GM11168 (cell line): Measurements from ENCODE around the gene FBLN1.

Experiments used
- in situ Hi-C: fragments of 300-500 bp; cut with MboI; formaldehyde crosslinking; loops from one replicate; pipeline ENCODE4 v1.12.0; 2022; ENCODE audit warnings: low sequenced_read_pairs; ENCODE audit not compliant: unreplicated experiment

The FBLN1 gene

DNA sequence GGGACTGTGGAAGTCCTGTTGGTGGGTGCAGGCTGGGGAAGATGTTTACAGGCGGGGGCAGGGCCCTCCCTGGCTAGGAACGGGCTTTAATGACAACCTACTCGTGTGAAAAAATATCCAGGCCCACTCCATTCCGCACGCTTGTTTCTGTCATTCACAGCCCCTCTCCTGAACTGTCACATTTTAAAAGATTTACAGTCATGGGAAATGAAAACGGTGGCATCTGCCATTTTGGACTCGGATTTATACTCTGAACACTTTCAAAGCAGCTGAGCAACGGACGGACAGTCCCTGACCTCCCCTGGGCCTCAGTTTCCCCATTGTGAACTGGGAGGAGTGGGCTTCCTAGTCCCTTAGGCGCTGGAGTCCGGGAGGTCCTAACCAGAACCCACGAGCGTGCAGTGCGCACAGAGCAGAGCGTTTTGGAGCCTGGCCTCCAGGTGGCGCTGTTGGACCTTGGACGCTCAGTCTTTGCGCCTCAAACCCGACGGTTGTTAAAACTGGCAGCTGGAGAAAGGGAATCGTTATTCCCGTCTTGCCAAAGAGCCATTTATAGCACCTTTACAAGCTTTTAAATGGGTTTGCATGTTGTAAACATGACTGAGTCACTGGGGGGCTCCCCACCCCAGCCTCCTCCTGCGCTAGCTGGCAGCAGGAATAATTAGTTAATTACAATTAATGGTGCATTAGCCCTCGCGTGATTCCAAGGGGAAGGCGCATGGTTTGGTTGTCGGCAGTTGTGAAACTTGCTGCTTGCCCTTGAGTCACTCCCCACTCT, 75.3 kb downstream of the FBLN1 start:
- in situ Hi-C loops = loop anchor here (10.0 kb wide), 1 partner anchor 407 kb away; no protein-coding TSS in a partner anchor

DNA sequence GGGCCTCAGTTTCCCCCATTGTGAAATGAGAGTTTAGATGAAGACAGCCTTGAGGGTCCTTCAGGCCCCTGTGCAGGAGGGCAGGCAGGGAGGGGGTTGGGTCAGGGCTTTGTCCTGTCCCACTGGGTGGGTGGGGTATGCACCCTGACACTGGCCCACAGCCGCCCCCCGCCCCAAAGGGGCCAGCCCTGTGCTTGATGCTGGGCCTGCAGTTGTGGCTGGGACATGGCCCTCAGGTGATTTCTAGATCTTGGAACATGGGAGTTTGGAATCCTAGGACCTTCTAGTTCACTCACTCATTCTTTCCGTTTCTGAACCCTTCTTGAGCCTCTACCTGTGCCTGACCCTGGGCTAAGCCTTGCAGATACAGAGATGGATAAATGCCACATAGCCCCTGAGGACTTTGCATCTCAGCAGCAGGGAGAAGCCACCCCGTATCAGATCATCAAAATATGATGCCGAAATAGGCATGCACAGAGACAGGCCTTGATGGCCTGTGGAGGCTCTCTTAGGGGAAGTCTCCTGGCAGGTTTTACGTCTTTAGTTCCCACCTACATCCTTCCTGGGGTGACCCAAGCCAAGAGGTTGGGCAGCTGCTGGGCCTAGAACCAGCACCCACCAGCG, 76.0 kb downstream of the FBLN1 start:
- in situ Hi-C loops = loop anchor here (10.0 kb wide), 1 partner anchor 406 kb away; no protein-coding TSS in a partner anchor

DNA sequence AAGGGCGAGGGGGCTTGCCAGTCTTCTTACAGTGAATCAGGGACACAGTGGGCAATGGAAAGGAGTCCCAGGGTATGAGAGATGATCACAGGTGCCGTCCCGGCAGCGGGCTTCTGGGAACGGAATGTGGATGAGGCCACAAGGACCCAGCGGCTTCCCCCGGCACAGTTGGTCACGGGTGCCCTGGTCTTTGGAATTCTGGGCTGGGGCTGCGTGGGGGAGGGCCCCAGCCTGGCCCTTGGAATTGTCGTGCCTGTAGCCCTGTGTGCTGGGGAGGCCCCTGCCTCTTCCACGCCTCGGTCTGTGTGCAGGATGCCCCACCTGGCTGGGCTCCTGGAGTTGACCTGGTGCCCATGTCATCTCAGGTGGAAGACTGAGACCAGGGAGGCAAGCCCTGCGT, 76.6 kb downstream of the FBLN1 start:
- in situ Hi-C loops = loop anchor here (10.0 kb wide), 1 partner anchor 405 kb away; no protein-coding TSS in a partner anchor

DNA sequence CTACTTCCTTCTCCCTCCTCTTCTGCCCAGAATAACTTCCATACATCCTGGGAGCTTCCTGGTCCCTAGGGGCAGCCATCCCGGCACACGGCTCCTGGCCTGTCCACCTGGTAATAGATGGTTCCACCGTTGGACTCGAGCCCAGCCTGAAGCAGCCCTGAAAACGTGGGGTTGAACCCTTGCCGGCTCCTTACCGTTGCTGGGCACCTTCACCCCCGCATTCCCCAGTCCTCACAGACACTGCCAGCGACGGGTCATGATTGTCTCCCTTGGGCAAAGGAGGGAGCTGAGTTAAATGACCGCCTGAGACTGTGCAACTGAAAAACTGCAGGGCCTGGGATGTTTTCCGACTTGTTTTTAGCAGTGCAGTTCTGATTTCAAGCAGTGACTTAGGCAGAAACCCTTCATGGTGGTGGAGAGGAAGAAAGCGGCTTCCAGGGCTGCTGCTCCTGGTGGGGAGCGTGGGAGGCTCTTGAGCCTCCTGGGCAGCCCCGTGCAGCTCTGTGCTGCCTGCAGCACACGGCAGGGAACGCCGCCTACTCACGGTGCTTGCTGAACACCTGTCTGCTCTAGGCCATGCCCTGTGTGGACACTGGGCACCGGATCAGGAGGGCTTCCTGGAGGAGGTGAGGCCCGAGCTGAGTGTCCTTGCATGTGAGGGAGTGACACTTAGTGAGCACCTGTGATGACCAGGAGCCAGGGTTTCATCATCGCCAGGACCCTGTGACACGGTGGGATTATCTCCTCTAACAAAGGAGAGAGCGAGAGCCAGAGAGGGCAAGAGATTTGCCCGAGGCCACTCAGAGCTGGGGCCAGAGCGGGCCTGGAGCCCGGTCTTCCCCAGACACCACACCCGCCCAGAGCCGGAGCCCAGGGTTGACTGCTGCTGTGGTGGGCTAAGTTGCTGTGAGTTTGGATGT, 77.4 kb downstream of the FBLN1 start:
- in situ Hi-C loops = loop anchor here (10.0 kb wide), 1 partner anchor 405 kb away; no protein-coding TSS in a partner anchor

DNA sequence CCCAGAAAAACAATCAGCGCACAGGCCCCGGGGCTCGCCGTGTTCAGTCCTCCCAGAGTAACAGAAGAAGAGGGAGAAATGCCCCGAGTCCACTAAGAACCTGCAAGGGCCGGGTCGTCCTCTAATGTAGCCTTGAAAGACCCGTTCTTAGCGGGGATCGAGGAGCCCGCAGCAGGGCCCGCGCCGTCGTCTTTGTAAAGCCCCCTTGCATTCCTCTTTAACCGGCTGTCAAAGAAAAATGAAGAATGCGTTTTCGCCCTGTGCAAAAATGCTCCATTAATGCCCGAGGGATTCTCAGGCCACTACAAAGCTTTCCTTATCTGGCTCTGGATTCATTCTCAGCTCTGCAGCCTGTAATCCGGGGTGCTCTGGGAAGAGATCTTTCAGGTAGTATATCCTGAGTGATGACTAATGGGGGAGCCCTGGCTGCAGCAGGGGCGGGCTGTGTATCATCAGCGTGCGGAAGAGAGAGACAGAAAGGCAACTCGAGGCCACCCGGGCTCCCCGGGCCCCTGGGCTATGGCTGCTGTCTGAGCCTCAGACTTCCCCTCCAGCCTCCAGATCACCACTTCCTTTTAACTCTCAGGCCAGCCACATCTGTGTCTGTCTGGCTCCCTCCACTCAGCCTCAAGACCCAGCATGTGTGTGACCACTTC, 78.2 kb downstream of the FBLN1 start:
- in situ Hi-C loops = no loop called here

DNA sequence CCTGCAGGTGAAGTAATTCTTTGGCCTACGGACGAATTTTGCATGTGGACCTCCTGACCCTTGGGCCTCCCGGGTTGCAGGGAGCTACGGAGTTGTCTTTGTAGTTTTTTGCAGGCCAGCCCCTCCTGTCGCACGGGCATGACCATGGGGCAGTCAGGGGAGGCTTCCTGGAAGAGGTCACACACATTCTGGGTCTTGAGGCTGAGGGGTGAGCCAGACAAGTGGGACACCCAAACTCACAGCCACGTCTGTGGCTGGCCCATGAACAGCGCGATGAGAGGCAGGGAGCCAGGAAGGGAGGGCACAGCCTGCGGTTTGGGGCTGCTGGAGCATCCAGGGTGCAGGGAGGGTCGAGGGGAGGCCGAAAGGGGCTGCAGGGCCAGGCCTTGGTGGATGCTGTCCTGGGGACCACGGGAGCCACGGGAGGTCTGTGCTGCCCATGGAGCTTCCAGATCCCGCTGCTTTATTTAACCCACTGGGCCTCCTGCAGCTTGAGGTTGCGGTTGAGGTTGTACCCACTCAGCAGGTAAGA, 78.9 kb downstream of the FBLN1 start:
- in situ Hi-C loops = no loop called here

DNA sequence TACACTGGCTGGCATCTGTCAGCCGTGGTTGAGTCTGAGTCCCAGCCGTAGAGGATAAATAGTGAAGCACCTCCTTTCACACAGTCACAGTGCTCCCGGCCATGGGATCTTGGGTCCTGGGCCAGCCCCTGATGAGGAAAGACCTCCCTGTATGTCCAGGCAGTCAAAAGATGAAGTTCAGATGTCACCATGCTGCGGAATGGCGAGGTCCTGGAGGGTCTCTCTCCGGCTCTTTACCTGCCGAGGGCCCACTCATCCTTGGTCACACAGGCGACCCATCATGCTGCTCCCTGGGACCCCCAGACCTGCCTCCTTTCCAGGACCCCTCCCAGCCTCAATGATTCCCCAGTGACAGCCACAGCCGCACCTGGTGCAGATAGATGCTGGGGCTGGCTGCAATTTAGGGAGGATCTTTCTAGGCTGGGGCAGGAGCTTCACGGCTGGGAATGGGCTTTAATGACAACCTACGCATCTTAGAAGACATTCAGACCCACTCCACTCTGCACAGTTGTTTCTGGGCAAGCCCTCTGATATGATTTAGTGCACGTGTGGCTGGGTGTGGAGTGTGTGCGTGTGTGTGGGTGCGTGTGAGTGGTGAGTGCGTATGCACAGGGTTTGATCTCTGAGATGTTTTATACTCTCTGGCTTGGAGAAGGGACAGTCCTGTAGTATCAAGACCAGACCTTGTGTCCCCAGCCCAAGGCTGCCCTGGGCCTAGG, 79.7 kb downstream of the FBLN1 start:
- in situ Hi-C loops = no loop called here

DNA sequence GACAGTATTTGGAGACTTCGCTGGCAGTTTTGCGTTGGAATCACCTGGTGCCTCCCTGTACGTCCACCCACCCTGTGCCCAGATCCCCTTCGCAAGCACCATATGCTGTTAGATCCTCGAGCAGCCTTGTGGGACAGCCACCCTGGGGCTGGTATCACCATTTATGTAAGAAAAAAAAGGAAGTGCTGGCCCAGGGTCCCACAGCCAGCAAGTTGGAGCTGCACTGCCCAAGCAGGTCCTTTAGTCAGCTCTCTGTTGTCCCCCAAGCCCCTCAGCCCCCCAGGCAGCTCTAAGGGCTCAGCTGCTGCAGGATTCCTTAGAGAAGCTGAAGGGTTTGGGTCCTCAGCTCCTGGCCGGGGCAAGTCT, 80.3 kb downstream of the FBLN1 start:
- in situ Hi-C loops = no loop called here

DNA sequence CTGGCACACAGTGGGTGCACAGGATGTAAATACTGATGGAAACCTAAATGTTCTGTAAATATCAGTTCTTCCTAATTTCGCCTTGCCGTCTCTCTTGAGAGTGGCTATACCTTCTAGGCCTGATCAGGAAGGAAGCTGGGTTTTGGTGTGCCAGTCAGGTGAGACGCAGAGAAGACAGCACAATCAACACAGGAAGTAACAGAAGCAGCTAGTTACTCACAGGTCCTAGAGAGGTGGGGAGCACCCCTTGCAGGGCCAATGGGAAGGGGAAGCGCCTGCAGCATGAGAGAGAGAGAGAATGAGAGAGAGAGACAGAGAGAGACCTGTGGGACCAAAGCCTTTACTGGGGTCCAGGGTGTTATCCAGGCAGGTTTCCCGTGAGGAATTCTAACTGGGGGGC, 80.8 kb downstream of the FBLN1 start:
- in situ Hi-C loops = no loop called here

DNA sequence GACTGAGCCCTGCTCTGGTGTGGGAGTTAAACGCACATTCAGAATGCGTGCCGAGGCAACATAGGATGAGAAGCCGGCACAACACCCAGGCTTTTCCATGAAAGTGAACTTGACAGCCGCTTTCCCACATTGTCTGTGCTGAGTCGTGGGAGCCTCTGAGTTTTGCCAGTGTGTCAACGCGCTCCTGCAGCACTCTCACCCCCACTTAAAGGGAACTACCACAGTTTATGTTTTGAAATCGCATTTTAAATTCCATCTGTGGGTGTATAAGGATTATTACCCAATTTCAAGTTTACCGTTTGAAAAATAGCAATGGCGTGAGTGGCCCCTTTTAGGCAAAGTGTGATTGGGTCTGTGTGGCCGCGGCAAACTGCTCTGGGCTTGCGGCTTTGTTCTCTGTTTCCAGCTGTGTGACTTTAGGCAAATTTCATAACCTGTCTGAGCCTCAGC, 81.5 kb downstream of the FBLN1 start:
- in situ Hi-C loops = no loop called here

DNA sequence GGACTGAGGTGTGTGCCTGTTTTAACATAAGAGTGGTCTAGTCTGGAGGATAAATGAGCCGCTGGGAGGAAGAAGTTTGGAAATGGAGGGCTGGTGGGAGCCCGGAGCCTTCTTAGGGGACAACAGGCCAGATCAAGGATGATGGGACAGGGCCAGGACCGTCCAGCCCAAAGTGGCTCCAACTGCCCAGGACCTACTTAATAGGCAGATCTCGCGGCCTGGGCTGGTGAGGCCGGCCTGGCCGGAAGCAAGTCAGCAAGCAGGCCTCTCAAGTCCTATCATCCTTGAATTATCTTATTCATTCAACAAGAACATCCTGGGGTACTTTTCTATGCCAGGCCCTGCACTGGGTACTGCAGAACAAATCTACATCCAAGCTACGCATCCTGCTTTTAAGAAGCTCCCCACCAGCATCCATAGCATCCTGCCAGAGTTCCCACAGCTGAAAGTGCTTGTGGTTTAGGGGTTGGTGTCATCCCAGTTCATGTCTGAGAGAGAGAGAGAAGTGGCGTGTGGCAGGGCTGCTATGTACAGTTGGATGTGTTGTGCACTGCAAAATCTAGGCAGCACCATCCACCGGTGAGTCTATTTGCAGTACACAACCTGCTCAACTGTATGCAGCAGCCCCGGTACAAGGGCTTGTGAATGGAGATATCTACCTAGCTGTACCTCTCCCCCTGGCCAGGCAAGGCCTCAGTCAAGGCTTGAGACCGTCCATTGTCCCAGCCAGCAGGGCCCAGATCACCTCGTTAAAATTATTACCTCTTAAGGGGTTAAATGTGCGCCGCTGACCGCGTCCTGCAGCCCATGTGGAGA, 82.1 kb downstream of the FBLN1 start:
- in situ Hi-C loops = no loop called here

DNA sequence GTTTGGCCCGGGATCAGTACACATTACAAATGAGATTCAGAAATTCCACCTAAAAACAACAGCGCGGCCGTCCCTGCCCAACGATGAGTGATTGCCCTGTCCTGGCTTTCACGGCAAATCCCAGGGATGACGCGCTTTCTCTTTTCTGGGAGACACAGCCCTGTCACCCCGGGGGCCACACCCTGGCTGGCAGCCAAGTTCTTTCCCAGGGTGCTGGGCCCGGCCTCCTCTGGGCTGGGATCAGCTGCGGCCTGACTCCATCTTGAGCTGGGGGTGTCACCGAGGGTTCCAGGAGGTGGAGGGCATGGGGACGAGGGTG, 82.7 kb downstream of the FBLN1 start:
- in situ Hi-C loops = no loop called here

DNA sequence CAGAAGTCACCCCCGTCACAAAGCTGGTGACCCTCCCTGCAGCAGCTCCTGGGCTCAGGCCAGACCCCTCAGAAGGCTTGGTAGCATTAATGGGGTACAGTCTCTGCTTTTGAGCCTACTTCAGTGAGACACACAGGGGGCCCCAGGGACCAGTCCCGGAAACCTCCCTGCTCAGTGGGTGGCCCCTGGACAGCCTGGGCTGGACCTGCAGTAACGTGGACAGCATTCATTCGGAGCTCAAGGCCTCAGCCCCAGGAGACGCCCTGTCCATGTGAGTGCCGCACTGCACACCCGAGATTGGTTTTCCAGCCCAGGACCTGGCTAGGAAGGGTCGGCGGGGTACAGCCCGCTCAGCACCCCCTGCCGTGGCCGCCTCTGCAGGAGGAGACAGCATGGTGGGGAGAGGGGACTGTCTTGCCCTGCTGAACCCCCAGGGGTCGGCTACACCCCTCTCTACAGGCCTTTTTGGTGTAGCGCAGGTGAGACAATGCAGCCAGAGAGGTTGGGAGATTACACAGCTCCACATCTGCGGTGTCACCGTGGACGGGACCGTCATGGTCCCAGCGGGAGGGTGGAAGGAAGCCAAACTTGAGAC, 83.4 kb downstream of the FBLN1 start:
- in situ Hi-C loops = no loop called here

DNA sequence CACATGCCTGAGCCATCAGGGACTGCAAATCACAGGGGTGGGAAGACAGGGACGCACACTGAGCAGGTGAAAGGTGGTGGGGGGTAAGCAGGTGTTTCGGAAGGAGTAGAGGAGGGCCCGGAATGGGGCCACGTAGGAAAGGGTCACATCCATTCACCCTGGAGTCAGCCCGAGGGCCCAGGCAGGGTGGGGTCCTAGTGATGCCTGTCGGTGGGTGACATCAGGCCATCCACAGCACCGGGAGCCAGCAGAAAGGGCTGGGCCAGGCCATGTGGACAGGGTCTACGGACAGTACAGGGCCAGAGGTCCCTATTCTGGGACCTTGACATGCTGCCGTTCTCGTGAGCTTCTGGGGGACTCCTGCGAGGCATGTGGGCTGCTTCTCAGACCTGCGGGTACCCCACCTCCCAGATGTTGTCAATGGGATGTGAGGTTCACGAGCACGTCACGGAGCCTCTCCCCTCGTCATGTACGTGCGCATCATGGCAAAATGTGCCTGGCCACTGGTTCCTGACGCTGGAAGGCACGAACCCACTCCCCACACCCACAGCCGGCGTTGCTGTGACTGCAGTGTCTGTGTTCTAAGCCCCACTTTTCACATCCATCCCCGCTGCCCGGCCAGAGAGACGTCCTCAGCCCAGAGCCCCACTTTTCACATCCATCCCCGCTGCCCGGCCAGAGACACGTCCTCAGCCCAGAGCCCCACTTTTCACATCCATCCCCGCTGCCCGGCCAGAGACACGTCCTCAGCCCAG, 84.1 kb downstream of the FBLN1 start:
- in situ Hi-C loops = no loop called here

DNA sequence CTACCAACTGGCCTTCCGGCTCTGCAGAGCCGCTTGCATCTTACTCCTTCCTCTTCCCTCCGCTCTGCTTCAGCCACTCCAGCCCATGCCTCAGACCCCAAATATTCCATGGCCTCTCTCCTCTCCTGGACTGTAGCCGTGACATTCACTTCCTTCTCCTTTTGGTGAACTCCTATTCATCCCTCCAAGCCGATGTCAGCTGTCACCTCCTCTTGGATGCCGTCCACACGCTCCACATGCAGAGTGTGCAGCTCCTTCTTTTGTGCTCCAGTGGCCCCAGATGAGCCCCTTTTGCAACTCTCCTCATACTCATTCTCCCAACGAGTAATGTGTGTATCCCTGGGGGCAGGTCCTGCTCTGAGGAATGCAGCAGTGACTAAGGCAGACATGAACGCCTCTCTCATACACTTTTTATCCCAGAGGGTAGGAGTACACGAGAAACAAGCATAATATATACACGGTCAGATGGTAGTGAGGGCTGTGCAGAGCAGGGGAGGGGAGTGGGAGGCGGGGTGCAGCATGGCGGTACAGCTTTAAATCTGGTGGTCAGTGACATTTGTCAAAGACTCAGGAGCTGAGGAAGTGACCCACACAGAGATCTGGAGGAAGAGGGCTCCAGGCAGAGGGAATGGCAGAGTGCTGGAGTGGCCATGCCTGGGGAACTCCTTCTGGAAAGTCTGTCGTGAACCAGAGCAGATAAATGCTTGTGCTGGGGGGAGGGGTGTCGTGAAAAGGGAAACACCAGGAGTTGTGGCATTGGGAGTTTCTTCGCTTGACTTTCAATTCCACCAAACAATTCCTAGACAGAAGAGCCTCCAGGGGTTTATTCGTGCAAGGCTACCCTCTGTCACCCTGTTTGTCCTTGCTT, 85.2 kb downstream of the FBLN1 start:
- in situ Hi-C loops = no loop called here

DNA sequence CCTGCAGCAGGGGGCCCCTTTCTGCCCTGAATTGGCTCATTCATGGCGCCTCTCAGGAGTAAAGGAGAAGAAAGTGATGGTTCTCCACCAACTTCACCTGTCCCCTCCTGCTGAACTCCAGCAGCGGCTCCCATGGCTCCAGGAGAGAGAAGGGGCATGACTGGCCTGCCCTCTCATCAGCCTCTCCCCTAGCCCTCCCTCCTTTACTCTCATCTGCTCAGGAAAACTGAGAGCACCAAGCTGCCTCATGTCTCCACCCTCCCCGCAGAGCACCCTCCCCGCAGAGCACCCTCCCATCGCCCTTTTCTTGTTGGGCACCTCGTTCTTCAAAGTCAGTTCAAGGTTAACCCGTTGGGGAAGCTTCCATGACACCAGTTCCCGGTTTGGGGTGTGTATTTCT, 86.9 kb downstream of the FBLN1 start:
- in situ Hi-C loops = no loop called here

DNA sequence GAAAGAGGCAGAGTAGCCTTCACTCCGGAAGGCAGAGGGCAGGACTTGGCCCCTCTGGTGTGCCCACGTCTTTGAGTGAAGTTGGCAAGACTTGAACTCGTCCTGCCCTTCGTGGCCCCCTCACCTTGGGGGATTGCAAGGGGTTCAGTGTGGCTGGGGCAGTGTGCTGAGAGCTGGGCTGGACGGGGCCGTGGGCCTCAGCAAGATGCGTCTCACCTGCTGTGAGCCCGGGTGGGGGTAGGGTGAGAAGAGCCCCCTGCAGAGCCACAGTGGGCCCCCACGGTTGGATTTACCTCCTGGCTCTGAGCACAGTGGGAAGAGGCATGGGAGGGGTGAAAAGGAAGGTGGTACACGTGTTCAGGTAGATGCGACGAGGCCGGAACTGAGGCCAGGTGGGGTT, 87.6 kb downstream of the FBLN1 start:
- in situ Hi-C loops = no loop called here
